VCaP (cell line): Measurements from ENCODE around the gene NFATC1.

Source experiments
- H3K27ac ChIP-seq: fragments of 450-650 bp; 2 replicates; pipeline ENCODE4 v1.5.1; 2017
- TF ChIP-seq, protein P1 (sequence below): fragments of 450-650 bp; conservative IDR thresholded peaks from 2 replicates; pipeline ENCODE4 v1.5.1; 2017; ENCODE audit warnings: mild to moderate bottlenecking, moderate library complexity

Gene NFATC1

GRCh38 chr18:79450289-79451080 lies 54.8 kb downstream of the NFATC1 start:
- no peak overlapping the region for H3K27ac ChIP-seq
- TF ChIP-seq, protein P1, sequence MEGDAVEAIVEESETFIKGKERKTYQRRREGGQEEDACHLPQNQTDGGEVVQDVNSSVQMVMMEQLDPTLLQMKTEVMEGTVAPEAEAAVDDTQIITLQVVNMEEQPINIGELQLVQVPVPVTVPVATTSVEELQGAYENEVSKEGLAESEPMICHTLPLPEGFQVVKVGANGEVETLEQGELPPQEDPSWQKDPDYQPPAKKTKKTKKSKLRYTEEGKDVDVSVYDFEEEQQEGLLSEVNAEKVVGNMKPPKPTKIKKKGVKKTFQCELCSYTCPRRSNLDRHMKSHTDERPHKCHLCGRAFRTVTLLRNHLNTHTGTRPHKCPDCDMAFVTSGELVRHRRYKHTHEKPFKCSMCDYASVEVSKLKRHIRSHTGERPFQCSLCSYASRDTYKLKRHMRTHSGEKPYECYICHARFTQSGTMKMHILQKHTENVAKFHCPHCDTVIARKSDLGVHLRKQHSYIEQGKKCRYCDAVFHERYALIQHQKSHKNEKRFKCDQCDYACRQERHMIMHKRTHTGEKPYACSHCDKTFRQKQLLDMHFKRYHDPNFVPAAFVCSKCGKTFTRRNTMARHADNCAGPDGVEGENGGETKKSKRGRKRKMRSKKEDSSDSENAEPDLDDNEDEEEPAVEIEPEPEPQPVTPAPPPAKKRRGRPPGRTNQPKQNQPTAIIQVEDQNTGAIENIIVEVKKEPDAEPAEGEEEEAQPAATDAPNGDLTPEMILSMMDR: no peak

GRCh38 chr18:79451237-79452125 lies 55.8 kb downstream of the NFATC1 start:
- TF ChIP-seq, protein P1: peak; percentile 60
- no peak overlapping the region for H3K27ac ChIP-seq

DNA sequence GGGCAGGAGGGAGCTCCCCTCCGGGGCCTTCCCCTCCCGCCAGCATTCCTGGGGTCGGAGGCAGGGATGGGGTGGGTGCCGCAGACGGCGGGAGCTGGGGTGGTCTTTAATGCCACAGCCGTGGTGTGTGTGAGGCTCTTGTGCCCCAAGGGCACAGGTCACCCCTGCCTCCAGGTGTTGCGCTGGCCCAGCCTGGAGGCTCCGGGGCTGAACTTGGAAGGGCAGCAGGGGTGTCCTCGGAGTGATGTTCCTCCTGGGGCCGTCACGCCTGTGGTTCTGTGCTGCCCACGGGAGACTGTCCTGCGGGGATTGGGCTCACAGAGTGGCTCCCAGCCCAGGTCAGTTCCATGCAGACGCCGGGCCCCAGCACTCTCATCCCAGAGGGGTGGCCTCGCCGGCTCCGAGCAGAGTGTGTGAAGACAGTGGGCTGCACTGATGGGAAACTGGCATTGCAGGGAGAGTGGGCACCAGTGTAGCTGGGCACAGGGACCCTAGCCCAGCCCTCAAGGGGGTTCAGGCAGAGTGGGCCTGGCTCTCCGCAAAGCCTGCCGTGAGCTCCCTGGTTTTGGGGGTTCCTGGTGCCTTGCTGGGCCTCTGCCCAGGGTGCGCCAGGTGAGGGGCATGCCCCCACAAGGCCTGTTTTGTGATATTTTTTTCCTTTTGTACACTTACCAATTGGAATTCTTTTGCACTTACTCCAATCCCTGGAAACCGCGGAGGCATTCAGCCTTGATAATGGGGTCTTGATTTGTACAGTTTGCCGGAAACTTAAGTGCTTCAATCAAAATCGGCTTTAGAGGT lies 56.7 kb downstream of the NFATC1 start:
- H3K27ac ChIP-seq: no peak overlapping the region

DNA sequence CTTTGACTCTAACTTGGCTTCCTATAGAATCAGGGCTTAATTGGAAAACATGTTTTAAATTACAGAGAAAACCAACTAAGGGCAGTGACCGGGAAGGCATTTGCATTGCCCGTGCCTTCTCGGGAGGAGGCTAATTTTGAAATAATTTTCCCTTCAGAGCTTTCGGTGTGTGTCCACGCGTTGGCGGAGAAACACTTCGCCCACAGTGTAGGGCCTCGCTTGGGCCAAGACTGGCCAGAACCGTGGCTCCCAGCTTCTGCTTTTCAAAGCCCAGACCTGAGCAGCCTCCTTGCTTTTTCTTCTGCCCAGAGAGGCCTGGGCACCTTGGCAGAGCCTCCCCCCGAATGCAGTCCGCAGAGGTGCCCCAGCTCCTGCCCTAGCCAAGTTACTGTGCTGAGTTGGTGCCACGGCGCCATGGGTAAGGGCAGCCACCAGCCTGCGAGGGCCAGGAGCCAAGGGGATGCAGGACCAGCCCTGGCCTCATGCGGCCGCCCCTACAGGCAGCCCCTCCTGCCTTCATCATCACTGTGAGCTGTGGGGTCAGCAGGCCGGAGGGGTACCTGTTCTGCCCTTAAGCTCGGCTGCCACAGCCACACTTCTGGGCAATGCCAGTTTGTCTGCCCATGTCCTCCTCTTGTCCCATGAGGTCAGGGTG lies 57.4 kb downstream of the NFATC1 start:
- H3K27ac ChIP-seq: no peak overlapping the region

More for the DNA sequence above, 56.7 kb downstream of the NFATC1 start:
- TF ChIP-seq, protein P1: no peak

GRCh38 chr18:79453816-79454735 lies 58.3 kb downstream of the NFATC1 start:
- TF ChIP-seq, protein P1: no peak

More for the DNA sequence above, 57.4 kb downstream of the NFATC1 start:
- TF ChIP-seq, protein P1: no peak

DNA sequence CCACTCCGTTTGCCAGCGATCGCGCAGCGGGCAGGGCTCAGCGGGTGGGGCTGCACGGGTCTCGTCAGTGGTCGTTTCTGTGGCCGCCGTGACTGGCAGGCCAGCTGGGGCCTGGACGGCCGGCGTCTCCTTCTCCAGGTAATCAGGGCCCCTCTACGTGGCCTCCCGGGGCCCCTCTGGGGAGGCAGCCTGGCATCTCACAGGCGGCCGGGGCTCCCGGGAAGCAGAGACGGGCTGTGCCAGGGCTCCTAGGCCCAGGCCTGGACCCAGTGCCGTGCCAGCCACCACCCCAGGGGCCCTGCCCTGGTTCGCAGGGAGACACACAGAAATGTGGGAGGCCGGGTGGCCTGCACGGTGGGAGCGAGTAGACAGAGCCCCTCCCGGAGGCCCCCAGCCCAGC lies 59.5 kb downstream of the NFATC1 start:
- TF ChIP-seq, protein P1: no peak
- no peak overlapping the region for H3K27ac ChIP-seq

More at GRCh38 chr18:79453816-79454735, 58.3 kb downstream of the NFATC1 start:
- H3K27ac ChIP-seq: no peak overlapping the region
